IPS DF 6.9 (cell line): ENCODE measurements around the gene BRD1.

Experiments
- DNase-seq: peaks from one replicate; pipeline ENCODE4 v3.0.0-alpha.2; 2013; ENCODE audit warnings: low read depth, low spot score
- H3K27ac ChIP-seq: one replicate; pipeline ENCODE4 v1.5.1; 2013; ENCODE audit warnings: low read length, control low read depth
- H3K27me3 ChIP-seq: 2 replicates; pipeline ENCODE4 v1.6.1; 2013; ENCODE audit warnings: mild to moderate bottlenecking, low read length; ENCODE audit not compliant: control insufficient read depth, insufficient read depth
- H3K36me3 ChIP-seq: 2 replicates; pipeline ENCODE4 v1.6.1; 2013; ENCODE audit warnings: low read length; ENCODE audit not compliant: control insufficient read depth, insufficient read depth
- H3K4me1 ChIP-seq: 2 replicates; pipeline ENCODE4 v1.6.1; 2013; ENCODE audit warnings: low read length; ENCODE audit not compliant: control insufficient read depth, insufficient read depth
- H3K4me3 ChIP-seq: 2 replicates; pipeline ENCODE4 v1.5.1; 2013; ENCODE audit warnings: mild to moderate bottlenecking, low read length
- H3K9me3 ChIP-seq: 2 replicates; pipeline ENCODE4 v1.6.1; 2013; ENCODE audit warnings: low read length, inconsistent platforms; ENCODE audit not compliant: control insufficient read depth, insufficient read depth
- WGBS: extraction: QIAGEN DNeasy Blood & Tissue Kit; methylation state at CpG from one replicate; pipeline ENCODE4 v1.1.7; 2013; ENCODE audit warnings: mixed read lengths, missing lambda C conversion rate; ENCODE audit not compliant: insufficient read length, insufficient coverage; 5-methylcytosine and 5-hydroxymethylcytosine counted together

Gene BRD1

DNA sequence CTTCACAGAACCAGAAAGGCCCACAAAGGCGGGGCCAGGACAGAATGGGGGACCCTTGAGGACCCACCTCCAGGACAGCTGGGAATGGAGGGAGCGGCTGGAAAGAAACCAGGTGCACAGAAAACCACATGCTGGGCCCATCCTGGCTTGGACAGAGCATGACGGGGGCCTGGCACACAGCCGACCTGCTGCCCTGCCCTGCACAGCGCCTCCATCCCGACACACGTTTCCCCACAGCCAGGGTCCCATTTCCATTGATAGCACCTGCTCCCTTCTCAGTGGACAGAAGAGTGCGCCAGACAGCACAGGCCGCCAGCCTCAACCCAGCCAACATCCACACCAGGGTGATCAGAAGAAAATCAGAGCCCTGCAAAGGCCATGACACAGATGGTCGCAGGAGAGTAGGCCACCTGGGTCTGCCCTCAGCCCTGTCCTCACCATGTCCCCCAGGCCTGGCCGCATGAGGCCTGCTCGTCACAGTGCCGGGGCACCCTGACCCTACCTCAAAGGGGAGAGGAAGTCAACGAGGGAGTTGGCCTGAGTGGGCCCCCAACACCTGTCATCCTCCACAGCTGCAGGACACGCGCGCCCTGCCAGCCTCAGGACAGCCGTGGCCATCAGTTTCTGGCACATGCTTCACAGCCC is 28.1 kb downstream of the BRD1 start:
- H3K4me3 ChIP-seq: no peak overlapping the region
- H3K27ac ChIP-seq: no peak overlapping the region
- no peaks in the 10 kb centered on the region for H3K27me3 ChIP-seq
- peaks cover 3% of the 10 kb centered on the region; the same call in 1 of the 2 replicates for H3K4me1 ChIP-seq
- no peak for DNase-seq
- H3K9me3 ChIP-seq: no peaks in the 10 kb centered on the region
- WGBS: no CpG with 5 or more reads among the region's 18 CpGs
- peaks cover 35% of the 10 kb centered on the region for H3K36me3 ChIP-seq

DNA sequence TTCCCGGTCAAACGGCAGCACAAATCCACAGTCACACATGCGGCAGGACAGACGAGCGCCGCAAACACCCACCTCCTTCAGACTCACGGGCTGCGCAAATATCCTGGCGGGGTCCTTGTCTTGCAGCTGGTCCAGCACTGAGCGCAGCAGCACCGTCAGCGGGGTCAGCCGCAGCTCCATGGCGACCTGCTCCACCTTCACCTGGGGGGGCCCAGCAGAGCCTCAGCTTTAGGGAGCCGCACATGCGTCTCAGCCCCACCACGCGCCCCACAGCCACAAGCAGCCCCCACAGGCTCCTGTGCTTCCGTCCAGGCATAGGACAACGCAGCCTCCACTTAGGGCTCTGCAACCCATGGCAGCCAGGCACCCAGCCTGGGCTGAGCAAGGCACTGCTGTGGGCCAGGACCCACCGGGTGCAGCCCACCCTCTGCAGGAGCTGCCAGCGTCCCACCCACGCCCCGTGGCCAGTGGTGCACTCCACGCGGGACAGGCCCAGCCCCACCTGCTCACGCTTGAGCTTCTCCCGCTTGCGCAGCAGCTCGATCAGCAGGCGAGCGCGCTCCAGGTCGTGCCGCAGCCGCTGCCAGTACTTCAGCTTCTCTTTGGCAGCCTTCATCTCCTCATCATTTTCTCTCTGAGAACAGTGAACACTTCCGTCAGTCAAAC is 29.1 kb downstream of the BRD1 start:
- Histone ChIP-seq H3K4me1 (peaks cover 3% of the 10 kb centered on the region; the same call in 1 of the 2 replicates), H3K27ac (no peak overlapping the region), H3K9me3 (no peaks in the 10 kb centered on the region), H3K36me3 (peaks cover 42% of the 10 kb centered on the region), H3K27me3 (no peaks in the 10 kb centered on the region), H3K4me3 (no peak overlapping the region; the same call in 1 of the 2 replicates)
- no peak for DNase-seq
- WGBS: no CpG with 5 or more reads among the region's 37 CpGs

DNA sequence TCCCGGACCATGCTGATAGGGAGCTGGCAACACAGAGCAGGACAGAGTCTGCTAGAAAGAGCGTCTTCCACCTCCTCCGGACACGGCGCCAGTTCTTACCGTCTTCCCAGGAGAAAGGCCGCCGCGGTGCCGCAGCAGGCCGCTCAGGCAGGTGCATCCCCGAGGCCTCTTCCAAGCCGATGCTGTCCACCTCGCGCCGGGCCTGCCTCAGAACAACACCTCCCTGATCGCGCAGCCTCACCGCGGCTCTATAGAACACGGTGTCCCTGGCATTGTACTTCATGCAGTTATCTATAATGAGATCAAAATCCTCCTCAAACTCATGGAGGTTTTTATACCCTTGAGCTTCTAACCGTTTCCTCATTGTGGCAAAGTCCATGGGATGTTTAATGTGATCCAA is 30.0 kb downstream of the BRD1 start:
- Histone ChIP-seq H3K4me1 (peaks cover 3% of the 10 kb centered on the region; the same call in 1 of the 2 replicates), H3K36me3 (peaks cover 42% of the 10 kb centered on the region), H3K4me3 (no peak overlapping the region; the same call in 1 of the 2 replicates), H3K9me3 (no peaks in the 10 kb centered on the region), H3K27ac (no peak overlapping the region), H3K27me3 (no peaks in the 10 kb centered on the region)
- no CpG with 5 or more reads among the region's 22 CpGs for WGBS
- no peak for DNase-seq

DNA sequence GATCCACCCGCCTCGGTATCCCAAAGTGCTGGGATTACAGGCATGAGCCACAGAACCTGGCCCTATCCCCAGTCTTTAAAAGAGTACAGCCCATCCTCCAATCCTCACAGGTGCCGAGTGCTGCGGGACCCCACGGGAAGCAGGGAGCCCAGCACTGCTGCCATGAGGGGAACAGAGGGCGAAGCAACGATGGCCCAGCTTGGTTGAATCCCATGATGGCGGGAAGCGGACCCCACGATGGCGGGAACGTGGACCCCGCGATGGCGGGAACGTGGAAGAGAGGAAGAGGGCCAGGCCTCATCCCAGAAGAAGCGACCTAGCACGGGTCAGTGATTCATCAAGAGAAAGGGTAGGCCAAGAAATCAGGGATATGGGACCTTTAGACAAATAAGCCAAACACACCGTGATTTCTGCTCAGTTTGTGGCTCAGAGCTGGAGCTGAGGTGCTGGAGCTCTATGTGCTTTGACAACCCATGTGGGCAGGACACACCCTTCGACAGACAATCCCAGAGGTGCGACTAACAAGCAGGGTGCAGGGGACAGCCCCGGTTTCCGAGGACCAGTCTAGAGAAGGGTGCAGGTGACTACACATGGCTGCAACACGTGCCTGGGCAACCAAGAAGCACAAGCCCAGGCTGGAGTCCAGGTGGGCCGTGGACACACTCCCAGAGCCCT is 30.9 kb downstream of the BRD1 start:
- peaks cover 44% of the 10 kb centered on the region for H3K36me3 ChIP-seq
- no peak for DNase-seq
- no peak overlapping the region for H3K27ac ChIP-seq
- no peak overlapping the region for H3K4me3 ChIP-seq
- no peaks in the 10 kb centered on the region for H3K9me3 ChIP-seq
- H3K27me3 ChIP-seq: no peaks in the 10 kb centered on the region
- no CpG with 5 or more reads among the region's 25 CpGs for WGBS
- peaks cover 3% of the 10 kb centered on the region; the same call in 1 of the 2 replicates for H3K4me1 ChIP-seq

DNA sequence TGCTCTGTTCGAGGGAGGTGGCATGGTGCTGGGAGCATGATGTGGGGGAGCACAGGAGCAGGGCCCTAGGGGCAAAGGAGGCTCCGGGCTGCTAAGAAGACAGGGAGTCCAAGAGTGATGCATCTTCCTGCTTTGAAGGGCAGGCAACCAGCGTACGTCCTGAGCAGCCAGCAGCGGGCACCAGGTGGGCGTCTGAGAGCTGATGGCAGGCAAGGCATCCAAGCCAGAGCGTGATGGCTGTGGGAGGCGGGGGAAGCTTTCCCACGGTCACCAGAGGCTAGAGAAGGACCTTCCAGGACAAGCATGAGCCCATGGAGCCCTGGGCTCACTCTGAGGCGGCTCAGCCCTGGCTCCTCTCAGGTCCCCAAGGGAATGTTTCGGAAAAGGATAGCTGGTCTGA is 32.2 kb downstream of the BRD1 start:
- DNase-seq: no peak
- H3K4me1 ChIP-seq: peaks cover 1% of the 10 kb centered on the region; the same call in 1 of the 2 replicates
- no peaks in the 10 kb centered on the region for H3K9me3 ChIP-seq
- H3K36me3 ChIP-seq: peaks cover 41% of the 10 kb centered on the region
- WGBS: no CpG with 5 or more reads among the region's 11 CpGs
- H3K4me3 ChIP-seq: no peak overlapping the region
- no peak overlapping the region for H3K27ac ChIP-seq
- no peaks in the 10 kb centered on the region for H3K27me3 ChIP-seq

DNA sequence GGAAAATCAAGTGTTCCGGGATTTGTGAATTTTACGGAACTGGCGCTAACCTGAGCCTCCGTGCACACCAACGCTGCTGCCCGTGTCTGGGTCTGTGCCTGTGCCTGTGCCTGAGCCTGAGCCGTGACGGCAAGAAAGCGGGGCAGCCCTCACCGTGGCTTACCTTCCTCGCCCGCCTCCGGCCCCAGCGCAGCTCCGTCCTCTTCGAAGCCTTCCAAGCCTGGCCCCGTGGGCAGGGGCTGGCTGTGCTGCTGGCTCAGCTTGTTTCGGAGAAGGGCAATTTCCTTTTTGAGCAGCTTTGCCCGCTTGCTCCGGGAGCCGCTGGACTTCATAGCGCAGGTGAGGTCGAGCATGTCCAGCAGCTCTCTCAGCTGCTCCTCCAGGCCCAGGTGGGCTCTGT is 33.8 kb downstream of the BRD1 start:
- Histone ChIP-seq H3K36me3 (peaks cover 39% of the 10 kb centered on the region), H3K9me3 (no peaks in the 10 kb centered on the region), H3K27ac (no peak overlapping the region), H3K4me1 (peaks cover 1% of the 10 kb centered on the region; the same call in 1 of the 2 replicates), H3K27me3 (no peaks in the 10 kb centered on the region), H3K4me3 (no peak overlapping the region)
- no peak for DNase-seq
- no CpG with 5 or more reads among the region's 23 CpGs for WGBS

DNA sequence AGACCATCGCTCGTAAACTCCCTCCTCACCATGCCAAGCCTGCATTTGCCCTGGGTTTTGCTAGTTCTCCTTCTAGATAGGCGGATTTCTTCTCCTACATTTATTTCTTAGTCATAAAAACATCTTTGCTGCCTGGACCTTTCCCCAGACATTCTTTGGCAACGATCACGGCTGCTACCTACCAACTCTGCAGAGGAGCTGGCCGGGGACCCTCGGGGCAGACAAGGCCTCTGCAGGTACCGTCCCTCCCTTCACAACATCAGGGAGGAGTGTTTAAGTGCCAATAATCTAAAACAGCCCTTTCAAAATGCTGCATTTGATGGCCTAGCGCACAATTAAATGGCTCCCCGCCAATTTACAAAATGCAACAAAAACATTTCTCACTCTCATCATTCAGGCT is 34.4 kb downstream of the BRD1 start:
- no peak overlapping the region for H3K27ac ChIP-seq
- DNase-seq: no peak
- H3K9me3 ChIP-seq: no peaks in the 10 kb centered on the region
- no CpG with 5 or more reads among the region's 10 CpGs for WGBS
- H3K36me3 ChIP-seq: peaks cover 34% of the 10 kb centered on the region
- H3K4me3 ChIP-seq: no peak overlapping the region
- no peaks in the 10 kb centered on the region for H3K27me3 ChIP-seq
- peaks cover 1% of the 10 kb centered on the region; the same call in 1 of the 2 replicates for H3K4me1 ChIP-seq

DNA sequence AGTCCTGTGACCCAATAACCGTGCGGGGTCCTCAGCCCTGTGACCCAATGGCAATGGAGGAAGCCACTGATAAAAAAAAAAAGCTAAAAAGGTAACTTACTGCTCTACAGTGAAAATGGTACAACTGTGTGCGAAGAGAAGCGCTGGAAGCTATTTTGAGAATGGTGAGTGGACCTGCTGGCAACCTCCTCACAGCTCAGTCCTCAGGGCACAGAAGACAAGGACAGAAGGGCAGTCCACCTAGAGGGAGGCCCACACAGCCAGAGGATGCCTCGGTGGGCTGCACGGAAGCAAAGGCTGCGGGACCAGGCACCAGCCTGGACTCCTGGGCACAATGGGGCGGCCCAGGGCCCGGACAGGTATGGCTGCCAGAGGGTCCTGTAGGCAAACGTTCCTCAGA is 35.6 kb downstream of the BRD1 start:
- Histone ChIP-seq H3K4me3 (no peak overlapping the region), H3K27me3 (no peaks in the 10 kb centered on the region), H3K27ac (no peak overlapping the region), H3K4me1 (peaks cover 1% of the 10 kb centered on the region; the same call in 1 of the 2 replicates), H3K36me3 (peaks cover 33% of the 10 kb centered on the region), H3K9me3 (no peaks in the 10 kb centered on the region)
- no peak for DNase-seq
- WGBS: no CpG with 5 or more reads among the region's 10 CpGs

DNA sequence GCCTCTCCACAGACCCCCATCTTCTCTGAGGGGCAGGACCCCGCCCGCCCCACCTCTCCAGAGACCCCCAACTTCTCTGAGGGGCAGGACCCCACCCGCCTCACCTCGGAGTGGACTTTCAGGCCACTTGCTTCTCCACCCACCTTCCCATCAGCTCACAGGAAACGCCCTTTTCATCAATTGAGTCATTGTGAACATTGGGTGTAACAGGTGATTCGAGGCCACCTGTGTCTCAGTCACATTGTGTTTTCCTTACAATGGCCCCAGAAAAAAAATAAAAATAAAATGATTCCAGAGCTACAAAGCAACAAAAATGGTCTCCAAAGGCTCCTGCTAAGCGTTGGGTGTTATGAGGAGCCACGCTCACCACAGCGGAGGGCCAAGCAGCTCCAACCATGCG is 36.0 kb downstream of the BRD1 start:
- Histone ChIP-seq H3K4me3 (no peak overlapping the region), H3K36me3 (peaks cover 29% of the 10 kb centered on the region), H3K27me3 (no peaks in the 10 kb centered on the region), H3K9me3 (no peaks in the 10 kb centered on the region), H3K4me1 (peaks cover 1% of the 10 kb centered on the region; the same call in 1 of the 2 replicates), H3K27ac (no peak overlapping the region)
- no CpG with 5 or more reads among the region's 10 CpGs for WGBS
- DNase-seq: no peak

DNA sequence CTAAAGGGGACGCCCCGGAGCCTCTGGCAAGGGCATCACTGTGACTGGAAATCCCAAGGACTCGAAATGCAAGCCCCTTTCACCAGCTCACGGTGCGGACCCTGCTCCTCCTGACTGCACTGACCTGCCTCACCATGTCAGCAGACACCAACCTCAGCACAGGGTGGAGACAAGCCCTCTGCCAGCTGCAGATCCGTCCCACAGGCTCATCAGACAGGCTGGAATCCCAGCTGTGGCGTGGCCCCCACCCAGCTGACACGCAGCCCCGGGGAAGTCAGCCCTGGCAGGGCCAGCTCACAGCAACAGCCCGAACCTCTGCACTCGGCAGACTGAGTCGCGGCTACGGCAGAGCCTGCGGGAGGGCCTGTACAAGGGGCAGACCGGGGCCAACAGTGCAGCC is 36.8 kb downstream of the BRD1 start:
- Histone ChIP-seq H3K4me1 (peaks cover 1% of the 10 kb centered on the region; the same call in 1 of the 2 replicates), H3K36me3 (peaks cover 30% of the 10 kb centered on the region)

More for the DNA sequence above, 36.8 kb downstream of the BRD1 start:
- H3K9me3 ChIP-seq: no peaks in the 10 kb centered on the region
- no peak overlapping the region for H3K4me3 ChIP-seq
- no peaks in the 10 kb centered on the region for H3K27me3 ChIP-seq
- DNase-seq: no peak
- no peak overlapping the region for H3K27ac ChIP-seq
- WGBS: no CpG with 5 or more reads among the region's 16 CpGs
